ENCODE results near the gene VRK3.
"Not testable (repeated sequence)": the region's sequence is repeated elsewhere in the genome, so short reads cannot be mapped to it uniquely, and the experiment has no call there.

The VRK3 gene

DNA sequence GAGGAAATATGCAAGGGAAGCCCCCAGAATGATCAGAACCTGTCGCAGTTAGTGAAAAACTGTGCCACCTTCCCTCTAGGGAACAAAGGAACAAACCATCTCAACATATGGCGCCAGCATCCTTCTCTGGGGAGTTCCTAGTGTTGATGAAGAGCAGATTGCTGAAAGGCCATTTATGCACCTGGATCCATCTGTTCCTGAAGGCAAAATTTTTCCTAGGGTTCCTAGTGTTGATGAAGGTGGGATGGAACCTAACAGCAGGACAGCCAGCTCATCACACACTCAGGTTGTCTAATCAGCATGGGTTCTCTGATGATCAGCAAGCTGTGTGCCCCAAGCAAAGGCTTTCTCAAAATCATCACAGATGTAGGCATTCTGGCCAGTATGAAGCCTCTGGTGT, 33.3 kb upstream of the VRK3 start:
- in situ Hi-C loops (cut with MboI; ENCODE audit: low pct_unique_long_range_greater_than_20kb, low sequenced_read_pairs, unreplicated experiment): no loop called here
- TF ChIP-seq, protein P1, sequence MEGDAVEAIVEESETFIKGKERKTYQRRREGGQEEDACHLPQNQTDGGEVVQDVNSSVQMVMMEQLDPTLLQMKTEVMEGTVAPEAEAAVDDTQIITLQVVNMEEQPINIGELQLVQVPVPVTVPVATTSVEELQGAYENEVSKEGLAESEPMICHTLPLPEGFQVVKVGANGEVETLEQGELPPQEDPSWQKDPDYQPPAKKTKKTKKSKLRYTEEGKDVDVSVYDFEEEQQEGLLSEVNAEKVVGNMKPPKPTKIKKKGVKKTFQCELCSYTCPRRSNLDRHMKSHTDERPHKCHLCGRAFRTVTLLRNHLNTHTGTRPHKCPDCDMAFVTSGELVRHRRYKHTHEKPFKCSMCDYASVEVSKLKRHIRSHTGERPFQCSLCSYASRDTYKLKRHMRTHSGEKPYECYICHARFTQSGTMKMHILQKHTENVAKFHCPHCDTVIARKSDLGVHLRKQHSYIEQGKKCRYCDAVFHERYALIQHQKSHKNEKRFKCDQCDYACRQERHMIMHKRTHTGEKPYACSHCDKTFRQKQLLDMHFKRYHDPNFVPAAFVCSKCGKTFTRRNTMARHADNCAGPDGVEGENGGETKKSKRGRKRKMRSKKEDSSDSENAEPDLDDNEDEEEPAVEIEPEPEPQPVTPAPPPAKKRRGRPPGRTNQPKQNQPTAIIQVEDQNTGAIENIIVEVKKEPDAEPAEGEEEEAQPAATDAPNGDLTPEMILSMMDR (IDR thresholded peaks at IDR 0.05; ENCODE audit: extremely low read depth, insufficient read depth, missing control alignments): no peak
- no peak for DNase-seq (ENCODE audit: low spot score)

- peak; percentile 23 for DNase-seq (ENCODE audit: low spot score)
Measured at GRCh38 chr19:50053119-50053518, 27.9 kb upstream of the VRK3 start.

GRCh38 chr19:50051964-50052363, 26.8 kb upstream of the VRK3 start:
- TF ChIP-seq, protein P1 (IDR thresholded peaks at IDR 0.05; ENCODE audit: extremely low read depth, insufficient read depth, missing control alignments): no peak
- in situ Hi-C loops (cut with MboI; ENCODE audit: low pct_unique_long_range_greater_than_20kb, low sequenced_read_pairs, unreplicated experiment): no loop called here
- no peak for DNase-seq (ENCODE audit: low spot score)

More at GRCh38 chr19:50053119-50053518, 27.9 kb upstream of the VRK3 start:
- TF ChIP-seq, protein P1 (IDR thresholded peaks at IDR 0.05; ENCODE audit: extremely low read depth, insufficient read depth, missing control alignments): no peak
- in situ Hi-C loops (cut with MboI; ENCODE audit: low pct_unique_long_range_greater_than_20kb, low sequenced_read_pairs, unreplicated experiment): no loop called here

DNA sequence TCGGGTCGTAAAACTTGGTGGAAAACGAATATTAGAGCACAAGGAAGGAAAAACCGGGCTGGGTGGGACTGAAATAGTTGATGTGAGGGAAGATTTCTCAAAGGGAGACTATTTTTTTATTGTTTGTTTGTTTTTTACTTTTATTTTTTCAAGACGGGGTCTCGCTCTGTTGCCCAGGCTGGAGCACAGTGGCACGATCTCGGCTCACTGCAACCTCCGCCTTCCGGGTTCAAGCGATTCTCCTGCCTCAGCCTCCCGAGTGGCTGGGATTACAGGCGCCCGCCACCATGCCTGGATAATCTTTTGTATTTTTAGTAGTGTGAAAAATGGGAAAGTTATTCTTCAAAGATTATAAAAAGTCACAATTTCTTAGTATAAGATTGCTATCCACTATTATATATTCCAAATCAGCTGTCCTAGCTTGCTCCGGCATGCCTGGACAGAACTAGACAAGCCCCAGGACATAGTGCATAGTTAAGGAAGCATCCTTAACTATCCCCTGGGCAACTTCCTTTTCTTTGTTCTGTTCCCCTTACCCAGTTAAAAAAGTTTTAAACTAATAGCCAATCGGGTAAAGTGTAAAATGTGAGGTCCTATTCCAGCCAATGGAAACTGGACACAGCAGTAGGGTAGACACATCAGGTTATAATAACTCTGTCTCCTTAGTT, 26.2 kb upstream of the VRK3 start:
- in situ Hi-C loops (cut with MboI; ENCODE audit: low pct_unique_long_range_greater_than_20kb, low sequenced_read_pairs, unreplicated experiment): not testable (repeated sequence)

DNA sequence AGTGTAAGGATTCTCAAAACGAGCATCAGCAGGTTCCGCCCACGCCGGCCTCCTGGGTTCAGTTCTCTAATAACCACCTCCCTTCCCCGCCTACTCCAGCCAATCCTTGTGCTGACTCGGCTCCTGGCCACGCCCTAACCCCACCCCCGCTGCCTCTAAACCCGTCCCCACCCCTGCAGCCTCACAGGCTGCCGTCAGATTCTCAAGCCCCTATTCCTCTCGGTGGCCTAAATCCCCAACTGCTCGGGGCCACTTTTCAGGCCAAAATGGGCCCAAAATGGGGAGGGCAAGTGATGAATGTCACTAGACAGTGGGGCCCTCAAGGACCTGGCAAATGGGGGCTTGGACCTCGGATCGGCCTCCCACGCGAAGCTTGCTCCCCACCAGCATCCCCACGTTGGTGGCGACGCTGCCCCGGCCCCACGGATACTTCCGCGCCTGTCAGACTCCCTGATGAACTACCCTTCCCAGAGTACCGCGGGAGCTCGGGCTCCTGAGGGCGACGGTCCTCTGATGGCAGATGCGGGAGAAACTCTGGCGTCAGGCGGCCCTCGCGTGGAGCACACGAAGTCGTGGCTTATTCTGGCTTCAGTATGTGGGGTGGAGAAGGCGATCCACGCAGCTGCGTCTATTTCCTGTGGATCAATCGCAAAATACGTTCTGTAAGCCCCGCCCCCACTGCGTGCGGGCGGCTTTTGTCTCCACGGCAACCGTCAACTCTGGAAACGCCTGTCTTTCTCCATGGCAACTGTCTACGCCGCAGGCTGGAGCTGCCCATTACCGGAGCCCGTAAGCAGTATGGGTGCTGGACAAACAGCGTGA, 25.4 kb upstream of the VRK3 start:
- TF ChIP-seq, protein P1 (IDR thresholded peaks at IDR 0.05; ENCODE audit: extremely low read depth, insufficient read depth, missing control alignments): no peak
- in situ Hi-C loops (cut with MboI; ENCODE audit: low pct_unique_long_range_greater_than_20kb, low sequenced_read_pairs, unreplicated experiment): no loop called here
- DNase-seq (ENCODE audit: low spot score): peak; percentile 78

More for the DNA sequence above, 26.2 kb upstream of the VRK3 start:
- not testable (repeated sequence) for DNase-seq (ENCODE audit: low spot score)

- in situ Hi-C loops (cut with MboI; ENCODE audit: low pct_unique_long_range_greater_than_20kb, low sequenced_read_pairs, unreplicated experiment): no loop called here
Measured at GRCh38 chr19:50047671-50048070, 22.5 kb upstream of the VRK3 start.

More at GRCh38 chr19:50047671-50048070, 22.5 kb upstream of the VRK3 start:
- TF ChIP-seq, protein P1 (IDR thresholded peaks at IDR 0.05; ENCODE audit: extremely low read depth, insufficient read depth, missing control alignments): no peak
- DNase-seq (ENCODE audit: low spot score): no peak
